LHCN-M2 (cell line): ENCODE results near the gene CLPTM1. TPM values are rescaled to one million over a fixed set of nuclear protein-coding genes. Genes with fewer than 3 reads are reported as not detected.
A peak's percentile ranks its signal among the peaks of the same experiment; 100 is the strongest.
"Not testable (repeated sequence)": the region's sequence is repeated elsewhere in the genome, so short reads cannot be mapped to it uniquely, and the experiment has no call there.

Source experiments
- DNase-seq: peaks from one replicate; pipeline ENCODE4 v3.0.0-alpha.2; 2012; ENCODE audit warnings: low read depth
- total RNA-seq: library from RNA; depleted of rRNA; stranded (reverse); fragments of >200 nt; gene quantifications from 2 replicates; pipeline ENCODE4 v1.2.3, GENCODE V29; 2014

CLPTM1 gene
- total RNA-seq, 1 experiment from 2014 or later, result 58.2 TPM

- no peak for DNase-seq
These were observed 15.5 kb upstream of the CLPTM1 start for GRCh38 chr19:44939668-44940067.

DNA sequence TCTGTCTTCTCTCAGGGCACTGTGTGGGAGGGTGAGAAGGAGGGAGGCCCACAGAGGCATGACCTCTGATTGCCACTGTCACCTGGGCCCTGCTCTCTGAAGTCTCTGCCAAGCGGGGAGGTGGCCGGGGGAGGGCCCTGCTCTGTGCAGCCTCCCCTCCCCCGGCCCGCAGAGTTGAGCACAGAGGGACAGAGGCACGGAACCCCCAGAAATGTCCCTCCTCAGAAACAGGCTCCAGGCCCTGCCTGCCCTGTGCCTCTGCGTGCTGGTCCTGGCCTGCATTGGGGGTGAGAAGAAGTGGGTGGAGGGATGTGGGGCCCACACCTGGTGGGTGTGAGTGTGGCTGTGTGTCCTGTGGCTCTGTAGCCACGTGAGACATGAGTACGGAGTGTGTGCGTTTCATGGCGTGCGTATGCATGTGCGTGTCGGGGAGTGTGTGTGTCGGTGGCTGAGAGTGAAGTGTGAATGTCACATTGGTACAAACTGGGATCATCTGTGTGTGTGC, 13.1 kb upstream of the CLPTM1 start, which contains the start of gene APOC4:
Gene APOC4, plus strand, starts transcription at position 171 of the 505 bp plus-strand sequence. Its CDS starts 41 bp downstream, at position 212.
- DNase-seq, result no peak

GRCh38 chr19:44943801-44944249, 11.4 kb upstream of the CLPTM1 start:
- no peak for DNase-seq

DNA sequence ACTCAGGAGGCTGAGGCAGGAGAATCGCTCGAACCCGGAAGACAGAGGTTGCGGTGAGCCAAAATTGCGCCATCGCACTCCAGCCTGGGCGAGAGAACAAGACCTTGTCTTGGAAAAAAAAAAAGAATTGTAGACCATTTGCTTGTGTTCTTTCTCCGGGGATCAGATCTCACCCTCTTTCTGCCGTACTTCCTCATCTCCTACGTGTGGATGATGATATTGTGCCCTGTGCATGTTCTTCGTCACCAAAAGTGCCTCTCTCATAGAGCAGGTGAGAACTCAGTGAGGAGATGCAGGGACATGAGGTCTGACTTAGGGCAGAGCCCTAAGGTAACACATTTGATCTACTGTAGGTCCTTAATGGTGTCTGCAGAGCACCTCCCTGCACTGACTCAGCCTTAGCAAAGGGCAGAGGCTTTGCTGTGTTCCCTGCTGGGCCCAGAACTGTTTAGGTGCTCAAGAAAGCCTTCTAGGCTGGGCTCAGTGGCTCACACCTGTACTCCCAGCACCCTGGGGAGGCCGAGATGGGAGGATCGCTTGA, 8.1 kb upstream of the CLPTM1 start:
- no peak for DNase-seq

GRCh38 chr19:44948237-44948636, 6.9 kb upstream of the CLPTM1 start:
- no peak for DNase-seq

- peak; percentile 52 for DNase-seq
These were observed 6.3 kb upstream of the CLPTM1 start for GRCh38 chr19:44948763-44949374.

- no peak for DNase-seq
These were observed 5.6 kb upstream of the CLPTM1 start for GRCh38 chr19:44949550-44949949.

DNA sequence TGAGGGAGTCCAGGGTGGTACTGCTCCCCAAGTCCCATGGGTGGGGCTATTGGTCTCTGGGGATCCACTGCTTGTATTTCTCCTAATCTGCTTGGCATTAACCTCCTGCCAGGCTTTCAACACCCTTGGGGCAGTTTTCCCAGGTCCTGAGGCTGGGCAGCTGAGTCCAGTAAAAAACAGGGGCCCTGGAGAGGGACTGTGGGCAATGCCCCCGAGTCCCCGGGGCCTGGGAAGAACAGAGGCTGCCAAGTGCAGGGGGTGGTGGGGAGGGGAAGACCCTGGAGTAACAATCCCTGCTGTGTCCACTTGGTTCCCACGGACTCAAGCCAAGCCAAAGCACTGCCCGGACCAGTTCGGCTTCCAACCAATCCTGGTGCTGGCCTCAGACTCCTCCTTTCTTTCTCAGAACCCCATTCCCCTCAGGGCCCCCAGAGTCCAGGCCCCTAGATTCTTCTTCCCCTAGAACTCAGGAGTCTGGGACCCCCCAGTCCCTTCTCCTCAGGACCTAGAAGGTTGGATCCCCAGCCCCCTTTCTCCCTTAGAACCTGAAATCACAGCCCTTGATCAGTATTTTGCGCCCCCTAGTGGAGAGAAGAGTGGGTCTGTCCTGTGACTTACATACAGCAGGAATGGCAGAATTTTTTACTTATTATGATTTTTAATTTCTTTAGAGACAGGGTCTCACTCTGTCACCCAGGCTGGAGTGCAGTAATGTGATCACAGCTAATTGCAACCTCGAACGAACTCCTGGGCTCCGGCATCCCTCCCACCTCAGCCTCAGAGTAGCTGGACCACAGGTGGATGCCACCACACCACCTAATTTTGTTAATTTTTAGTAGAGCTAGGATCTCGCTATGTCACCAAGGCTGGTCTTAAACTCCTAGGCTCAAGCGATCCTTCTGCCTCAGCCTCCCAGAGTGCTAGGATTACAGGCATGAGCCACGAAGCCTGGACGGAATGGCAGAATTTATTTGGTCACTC, 3.7 kb upstream of the CLPTM1 start:
- DNase-seq, result peak; percentile 74

GRCh38 chr19:44954278-44954648, 917 bp upstream of the CLPTM1 start:
- no peak for DNase-seq

- no peak for DNase-seq
These were observed 592 bp downstream of the CLPTM1 start for GRCh38 chr19:44955505-44956439.

GRCh38 chr19:44957526-44957925, 2.3 kb downstream of the CLPTM1 start:
- DNase-seq, result no peak

- DNase-seq, result no peak
These were observed 2.9 kb downstream of the CLPTM1 start for GRCh38 chr19:44958090-44958489.

DNA sequence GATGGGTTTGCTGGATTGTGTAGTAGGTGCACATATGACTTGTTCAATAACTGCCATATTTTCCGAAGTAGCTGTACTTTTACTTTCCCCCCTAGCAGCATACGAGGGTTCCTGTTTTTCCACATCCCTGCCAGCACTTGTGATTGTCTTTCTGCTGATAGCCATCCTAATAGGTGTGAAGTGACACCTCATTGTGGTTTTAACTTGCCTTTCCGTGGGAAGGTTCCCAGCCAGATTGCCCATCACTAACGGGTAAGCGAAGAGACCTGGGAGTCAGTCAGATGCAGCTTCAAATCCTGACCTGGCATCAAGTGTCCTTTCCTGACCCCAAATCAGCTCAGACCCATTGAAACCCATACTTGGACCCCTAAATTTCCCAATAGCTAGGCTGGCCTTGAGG, 4.5 kb downstream of the CLPTM1 start:
- no peak for DNase-seq

- DNase-seq, result no peak
These were observed 5.9 kb downstream of the CLPTM1 start for GRCh38 chr19:44960906-44961728.

DNA sequence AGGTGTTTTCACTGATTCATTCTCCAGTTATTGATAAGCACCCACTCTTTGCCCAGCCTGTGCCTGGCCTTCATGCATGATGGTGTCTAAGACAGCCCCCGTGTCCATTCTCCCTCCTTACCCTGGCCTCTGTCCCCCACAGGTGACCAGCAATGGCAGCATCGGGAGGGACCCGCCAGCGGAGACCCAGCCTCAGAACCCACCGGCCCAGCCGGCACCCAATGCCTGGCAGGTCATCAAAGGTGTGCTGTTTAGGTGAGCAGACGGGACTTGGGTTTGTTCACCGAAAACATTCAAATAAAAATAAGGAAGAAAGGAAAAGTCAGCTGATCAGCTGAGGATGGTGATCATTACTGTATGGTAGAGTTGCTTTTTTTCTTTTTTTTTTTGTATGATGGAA, 6.6 kb downstream of the CLPTM1 start:
- no peak for DNase-seq

- DNase-seq, result no peak
These were observed 12.9 kb downstream of the CLPTM1 start for GRCh38 chr19:44968118-44968517.

- no peak for DNase-seq
These were observed 13.5 kb downstream of the CLPTM1 start for GRCh38 chr19:44968670-44969069.

DNA sequence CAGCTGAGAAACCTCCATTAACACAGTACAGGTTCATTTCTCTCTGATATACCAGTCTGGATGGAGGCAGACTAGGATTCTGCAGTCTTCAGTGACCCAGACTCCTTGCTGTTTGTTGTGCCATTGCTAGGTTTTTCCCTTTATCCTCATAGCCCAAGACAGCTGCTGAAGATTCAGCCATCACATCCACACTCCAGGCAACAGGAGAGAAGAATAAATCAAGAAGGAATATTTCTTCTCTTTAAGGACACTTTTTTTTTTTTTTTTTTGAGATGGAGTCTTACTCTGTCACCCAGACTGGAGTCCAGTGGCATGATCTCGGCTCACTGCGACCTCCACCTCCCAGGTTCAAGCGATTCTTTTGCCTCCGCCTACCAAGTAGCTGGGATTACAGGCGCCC, 14.3 kb downstream of the CLPTM1 start:
- DNase-seq, result no peak

DNA sequence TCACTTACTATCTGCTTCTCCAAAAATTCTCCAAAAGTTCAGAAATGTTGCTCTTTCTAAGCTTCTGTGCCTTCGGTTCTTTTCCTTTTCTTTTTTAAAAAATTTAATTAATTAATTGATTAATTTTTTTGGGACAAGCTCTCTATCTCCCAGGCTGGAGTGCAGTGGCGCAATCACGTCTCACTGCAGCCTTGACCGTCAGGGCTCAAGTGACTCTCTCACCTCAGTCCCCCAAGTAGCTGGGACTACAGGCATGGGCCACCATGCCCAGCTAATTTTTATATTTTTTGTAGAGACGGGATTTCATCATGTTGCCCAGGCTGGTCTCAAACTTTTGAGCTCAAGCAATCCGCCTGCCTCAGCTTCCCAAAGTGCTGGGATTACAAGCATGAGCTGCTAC, 16.3 kb downstream of the CLPTM1 start:
- not testable (repeated sequence) for DNase-seq

DNA sequence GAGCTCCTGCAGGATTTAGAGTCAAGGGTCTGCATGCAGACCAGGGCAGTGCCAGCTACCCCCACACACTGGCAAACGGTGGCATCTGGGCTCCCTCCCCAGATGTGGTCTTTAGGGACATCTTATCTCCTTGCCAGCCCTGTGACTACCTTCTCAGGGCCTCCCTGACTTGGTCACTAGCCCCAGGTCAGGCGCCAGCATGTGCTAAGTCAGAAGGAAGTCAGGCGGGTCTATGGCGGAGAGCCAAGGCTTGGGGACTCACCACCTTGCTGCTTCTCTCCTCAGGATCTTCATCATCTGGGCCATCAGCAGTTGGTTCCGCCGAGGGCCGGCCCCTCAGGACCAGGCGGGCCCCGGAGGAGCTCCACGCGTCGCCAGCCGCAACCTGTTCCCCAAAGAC, 17.6 kb downstream of the CLPTM1 start:
- DNase-seq, result no peak
